Dermis lymphatic vessel endothelial cell (primary cell): ENCODE results near the gene INSM2. TPM values are rescaled to one million over a fixed set of nuclear protein-coding genes. Genes with fewer than 3 reads are reported as not detected.

ENCODE experiments used
- total RNA-seq: library from RNA; depleted of rRNA; stranded (reverse); fragments of >200 nt; gene quantifications from 2 replicates; pipeline ENCODE4 v1.2.1, GENCODE V29; 2014

Gene INSM2, protein sequence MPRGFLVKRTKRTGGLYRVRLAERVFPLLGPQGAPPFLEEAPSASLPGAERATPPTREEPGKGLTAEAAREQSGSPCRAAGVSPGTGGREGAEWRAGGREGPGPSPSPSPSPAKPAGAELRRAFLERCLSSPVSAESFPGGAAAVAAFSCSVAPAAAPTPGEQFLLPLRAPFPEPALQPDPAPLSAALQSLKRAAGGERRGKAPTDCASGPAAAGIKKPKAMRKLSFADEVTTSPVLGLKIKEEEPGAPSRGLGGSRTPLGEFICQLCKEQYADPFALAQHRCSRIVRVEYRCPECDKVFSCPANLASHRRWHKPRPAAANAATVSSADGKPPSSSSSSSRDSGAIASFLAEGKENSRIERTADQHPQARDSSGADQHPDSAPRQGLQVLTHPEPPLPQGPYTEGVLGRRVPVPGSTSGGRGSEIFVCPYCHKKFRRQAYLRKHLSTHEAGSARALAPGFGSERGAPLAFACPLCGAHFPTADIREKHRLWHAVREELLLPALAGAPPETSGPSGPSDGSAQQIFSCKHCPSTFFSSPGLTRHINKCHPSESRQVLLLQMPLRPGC
- not detected in 2 replicates for total RNA-seq

DNA sequence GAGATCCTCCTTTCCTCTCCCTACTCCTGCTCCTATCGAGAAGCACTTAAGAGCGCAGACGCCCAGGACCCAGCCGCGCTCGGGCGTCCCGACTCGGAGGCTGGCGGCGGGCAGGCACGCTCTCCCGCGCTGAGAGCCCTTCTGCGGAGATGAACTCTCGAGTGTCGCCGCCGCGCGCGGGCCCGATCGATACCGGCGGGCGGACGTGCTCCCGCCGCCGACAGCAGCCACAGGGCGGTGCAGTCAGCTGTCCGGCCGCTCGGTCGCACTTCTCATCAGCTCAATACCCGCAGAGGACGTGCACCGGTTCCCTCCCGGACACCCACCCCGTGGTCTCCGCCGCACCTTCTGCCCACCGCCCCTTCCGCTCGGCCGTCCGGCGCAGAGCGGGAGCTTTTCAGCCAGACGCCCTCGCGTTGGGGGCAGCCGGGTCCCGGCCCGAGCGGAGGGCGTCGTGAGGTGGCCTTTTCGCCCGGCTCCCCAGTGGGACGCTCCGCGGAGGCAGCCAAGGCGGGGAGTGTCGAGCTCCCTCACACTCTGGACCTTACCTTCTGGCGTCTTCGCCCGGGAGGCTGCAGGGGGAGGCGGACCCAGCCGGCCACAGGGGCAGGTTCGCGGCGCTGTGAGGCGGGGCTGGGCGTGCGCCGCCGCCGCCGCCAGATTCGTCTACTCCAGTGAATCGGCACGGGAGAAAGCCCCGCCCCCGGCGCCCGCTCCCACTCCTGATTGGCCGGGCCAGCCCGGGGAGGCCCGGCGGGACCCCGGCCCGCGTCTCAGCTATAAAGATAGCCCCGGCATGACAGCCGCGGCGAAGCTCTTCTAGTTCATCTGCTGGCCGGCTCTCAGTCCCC, at the start of gene INSM2:
TSS of gene INSM2 (plus strand) at position 808 of the 851 bp plus-strand sequence. CDS start 89 bp downstream, outside the sequence.

Other genes with a start within 250 kb of the INSM2 start
- 186 and 210 TPM in 2 replicates for gene PSMA6, start 241.8 kb upstream of the INSM2 start, total RNA-seq
- 130 and 196 TPM in 2 replicates for gene NFKBIA, start 129.4 kb upstream of the INSM2 start, total RNA-seq